GM12874 (cell line): ENCODE data around the gene PARVB.

Experiments used
- CTCF ChIP-seq: IDR thresholded peaks from 2 replicates; pipeline ENCODE4 v1.5.1; 2011; ENCODE audit warnings: low read depth, mild to moderate bottlenecking, control low read depth, low read length, moderate library complexity; ENCODE audit not compliant: insufficient read depth

The PARVB gene

GRCh38 chr22:43994006-43994405 is 30.1 kb upstream of the PARVB start:
- TF ChIP-seq CTCF = no peak

GRCh38 chr22:43994416-43994815 is 29.7 kb upstream of the PARVB start:
- no peak for TF ChIP-seq CTCF

GRCh38 chr22:43995057-43995685 is 28.9 kb upstream of the PARVB start:
- TF ChIP-seq CTCF = no peak

GRCh38 chr22:43995798-43996169 is 28.3 kb upstream of the PARVB start:
- TF ChIP-seq CTCF = no peak

GRCh38 chr22:43996170-43996980 is 27.7 kb upstream of the PARVB start:
- TF ChIP-seq CTCF = no peak

- TF ChIP-seq CTCF = no peak
These were observed 27.2 kb upstream of the PARVB start for GRCh38 chr22:43996981-43997265.

GRCh38 chr22:43998679-43999264 is 25.3 kb upstream of the PARVB start:
- no peak for TF ChIP-seq CTCF
